ENCODE data around the gene PRKG1. TPM values are rescaled to one million over a fixed set of nuclear protein-coding genes. Genes with fewer than 3 reads are reported as not detected.
"Not testable (repeated sequence)": the region's sequence is repeated elsewhere in the genome, so short reads cannot be mapped to it uniquely, and the experiment has no call there.

The PRKG1 gene
- total RNA-seq, 1 donor from 2014 or later, result 28.2 TPM

- ATAC-seq (ENCODE audit: poor library complexity) (peak; percentile 27), DNase-seq (no peak)
- intact Hi-C loops (cut with DNase I), result no loop called here
These were observed 631.5 kb downstream of the PRKG1 start for GRCh38 chr10:51705774-51706173.

- intact Hi-C loops (cut with DNase I), result no loop called here
- DNase-seq (peak; percentile 74), ATAC-seq (ENCODE audit: poor library complexity) (peak; percentile 88)
These were observed 631.9 kb downstream of the PRKG1 start for GRCh38 chr10:51706225-51706624.

GRCh38 chr10:51707392-51707791 is 633.1 kb downstream of the PRKG1 start:
- no peak for DNase-seq
- peak; percentile 67 for ATAC-seq (ENCODE audit: poor library complexity)
- intact Hi-C loops (cut with DNase I), result no loop called here

- intact Hi-C loops (cut with DNase I), result no loop called here
- DNase-seq (no peak), ATAC-seq (ENCODE audit: poor library complexity) (no peak)
These were observed 633.6 kb downstream of the PRKG1 start for GRCh38 chr10:51707821-51708424.

- ATAC-seq (ENCODE audit: poor library complexity), result no peak
- intact Hi-C loops (cut with DNase I), result no loop called here
- DNase-seq, result no peak
These were observed 634.3 kb downstream of the PRKG1 start for GRCh38 chr10:51708609-51709008.

GRCh38 chr10:51709324-51709972 is 635.2 kb downstream of the PRKG1 start:
- intact Hi-C loops (cut with DNase I), result no loop called here

GRCh38 chr10:51711519-51711891 is 637.2 kb downstream of the PRKG1 start:
- DNase-seq (no peak), ATAC-seq (ENCODE audit: poor library complexity) (no peak)
- intact Hi-C loops (cut with DNase I), result no loop called here

More at GRCh38 chr10:51709324-51709972, 635.2 kb downstream of the PRKG1 start:
- DNase-seq (no peak), ATAC-seq (ENCODE audit: poor library complexity) (no peak)

- ATAC-seq (ENCODE audit: poor library complexity) (no peak), DNase-seq (no peak)
- intact Hi-C loops (cut with DNase I), result no loop called here
These were observed 642.7 kb downstream of the PRKG1 start for GRCh38 chr10:51716981-51717380.

GRCh38 chr10:51718804-51719291 is 644.6 kb downstream of the PRKG1 start:
- DNase-seq (no peak), ATAC-seq (ENCODE audit: poor library complexity) (no peak)
- intact Hi-C loops (cut with DNase I), result no loop called here

- intact Hi-C loops (cut with DNase I), result no loop called here
- DNase-seq (no peak), ATAC-seq (ENCODE audit: poor library complexity) (peak; percentile 82)
These were observed 649.8 kb downstream of the PRKG1 start for GRCh38 chr10:51724038-51724437.

- DNase-seq (no peak), ATAC-seq (ENCODE audit: poor library complexity) (no peak)
- intact Hi-C loops (cut with DNase I), result no loop called here
These were observed 655.7 kb downstream of the PRKG1 start for GRCh38 chr10:51729822-51730555.

- intact Hi-C loops (cut with DNase I), result no loop called here
- no peak for ATAC-seq (ENCODE audit: poor library complexity)
- no peak for DNase-seq
These were observed 658.8 kb downstream of the PRKG1 start for GRCh38 chr10:51733057-51733456.

GRCh38 chr10:51743146-51743545 is 668.9 kb downstream of the PRKG1 start:
- DNase-seq (no peak), ATAC-seq (ENCODE audit: poor library complexity) (peak; percentile 38)
- intact Hi-C loops (cut with DNase I), result no loop called here

- DNase-seq (no peak), ATAC-seq (ENCODE audit: poor library complexity) (no peak)
- intact Hi-C loops (cut with DNase I), result no loop called here
These were observed 670.1 kb downstream of the PRKG1 start for GRCh38 chr10:51744235-51745000.

GRCh38 chr10:51745397-51745796 is 671.1 kb downstream of the PRKG1 start:
- DNase-seq (no peak), ATAC-seq (ENCODE audit: poor library complexity) (no peak)
- intact Hi-C loops (cut with DNase I), result no loop called here

GRCh38 chr10:51747216-51747615 is 672.9 kb downstream of the PRKG1 start:
- no peak for ATAC-seq (ENCODE audit: poor library complexity)
- no peak for DNase-seq
- intact Hi-C loops (cut with DNase I), result no loop called here

- DNase-seq, result no peak
- ATAC-seq (ENCODE audit: poor library complexity), result no peak
- intact Hi-C loops (cut with DNase I), result no loop called here
These were observed 674.7 kb downstream of the PRKG1 start for GRCh38 chr10:51748959-51749358.

- no peak for DNase-seq
- ATAC-seq (ENCODE audit: poor library complexity), result no peak
- intact Hi-C loops (cut with DNase I), result no loop called here
These were observed 684.1 kb downstream of the PRKG1 start for GRCh38 chr10:51758366-51758765.

GRCh38 chr10:51758838-51759237 is 684.6 kb downstream of the PRKG1 start:
- ATAC-seq (ENCODE audit: poor library complexity); DNase-seq; intact Hi-C loops (cut with DNase I): not testable (repeated sequence)

Measured in Right ventricle myocardium superior (tissue), 1 donor.